Lower leg skin (tissue), 4 donors: ENCODE data around the gene POLA1. TPM values are rescaled to one million over a fixed set of nuclear protein-coding genes. Genes with fewer than 3 reads are reported as not detected.

ENCODE experiments used
- DNase-seq, 2 donors: peaks; one replicate each; pipeline ENCODE4 v3.0.0-alpha.2; 2019; ENCODE audit warnings: low spot score in 2 of 2
- H3K4me3 ChIP-seq: fragments of 200-600 bp; sonication (generic); 2 replicates; pipeline ENCODE4 v1.5.1; 2017; ENCODE audit warnings: mild to moderate bottlenecking, low read depth; ENCODE audit not compliant: poor library complexity, severe bottlenecking
- WGBS, 2 donors: methylation state at CpG; one replicate each; pipeline ENCODE4 v1.1.5; 2018; 5-methylcytosine and 5-hydroxymethylcytosine counted together
- intact Hi-C: fragments of 100-400 bp; cut with DNase I; formaldehyde crosslinking; loops from one replicate; pipeline ENCODE4 v1.15.0; 2023; ENCODE audit warnings: low total_unique reads
- total RNA-seq, 4 donors: library from RNA; depleted of rRNA; stranded (reverse); fragments of >200 nt; gene quantifications; one replicate each; pipeline ENCODE4 v1.1.0, GENCODE V29; 2016
- TF ChIP-seq, protein P1 (sequence below), 3 donors: fragments of 450-650 bp; IDR thresholded peaks; one replicate each; pipeline ENCODE4 v1.5.1; 2016; ENCODE audit warnings: antibody characterized with exemption in 3 of 3, mild to moderate bottlenecking in 3 of 3, moderate library complexity in 2 of 3

The POLA1 gene
- total RNA-seq, 4 donors from 2014 or later = 7.1 to 12.5 (median 8.1) TPM

- 56 to 81% methylated on average over 1 of the region's 1 CpG for WGBS, 2 donors
- intact Hi-C loops = no loop called here
- H3K4me3 ChIP-seq = no peak overlapping the region
- DNase-seq = no peak
- TF ChIP-seq, protein P1, sequence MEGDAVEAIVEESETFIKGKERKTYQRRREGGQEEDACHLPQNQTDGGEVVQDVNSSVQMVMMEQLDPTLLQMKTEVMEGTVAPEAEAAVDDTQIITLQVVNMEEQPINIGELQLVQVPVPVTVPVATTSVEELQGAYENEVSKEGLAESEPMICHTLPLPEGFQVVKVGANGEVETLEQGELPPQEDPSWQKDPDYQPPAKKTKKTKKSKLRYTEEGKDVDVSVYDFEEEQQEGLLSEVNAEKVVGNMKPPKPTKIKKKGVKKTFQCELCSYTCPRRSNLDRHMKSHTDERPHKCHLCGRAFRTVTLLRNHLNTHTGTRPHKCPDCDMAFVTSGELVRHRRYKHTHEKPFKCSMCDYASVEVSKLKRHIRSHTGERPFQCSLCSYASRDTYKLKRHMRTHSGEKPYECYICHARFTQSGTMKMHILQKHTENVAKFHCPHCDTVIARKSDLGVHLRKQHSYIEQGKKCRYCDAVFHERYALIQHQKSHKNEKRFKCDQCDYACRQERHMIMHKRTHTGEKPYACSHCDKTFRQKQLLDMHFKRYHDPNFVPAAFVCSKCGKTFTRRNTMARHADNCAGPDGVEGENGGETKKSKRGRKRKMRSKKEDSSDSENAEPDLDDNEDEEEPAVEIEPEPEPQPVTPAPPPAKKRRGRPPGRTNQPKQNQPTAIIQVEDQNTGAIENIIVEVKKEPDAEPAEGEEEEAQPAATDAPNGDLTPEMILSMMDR (IDR thresholded peaks at IDR 0.05) = no peak
Observed at GRCh38 chrX:25043192-25043591, 349.5 kb downstream of the POLA1 start.

Other genes with a start within 250 kb of the POLA1 start
- gene PDK3, start 228.6 kb upstream of the POLA1 start, total RNA-seq = 10 to 100 TPM; 16.7 to 62.4 (median 40.1) TPM
- gene PCYT1B, start 46.6 kb upstream of the POLA1 start, total RNA-seq = under 1 TPM in 3 of 4 donors, not detected in 1; 0.04 to 0.78 (median 0.20) TPM